DMS53 treated with DMSO at 0.1 percent for 48 hours (cell line): ENCODE results near the gene GPAT2.
"Not testable (repeated sequence)": the region's sequence is repeated elsewhere in the genome, so short reads cannot be mapped to it uniquely, and the experiment has no call there.

Source experiments
- DNase-seq: peaks from one replicate; lab custom pipeline; 2025; ENCODE audit not compliant: unreplicated experiment; lab: John Stamatoyannopoulos, UW

GPAT2 gene

DNA sequence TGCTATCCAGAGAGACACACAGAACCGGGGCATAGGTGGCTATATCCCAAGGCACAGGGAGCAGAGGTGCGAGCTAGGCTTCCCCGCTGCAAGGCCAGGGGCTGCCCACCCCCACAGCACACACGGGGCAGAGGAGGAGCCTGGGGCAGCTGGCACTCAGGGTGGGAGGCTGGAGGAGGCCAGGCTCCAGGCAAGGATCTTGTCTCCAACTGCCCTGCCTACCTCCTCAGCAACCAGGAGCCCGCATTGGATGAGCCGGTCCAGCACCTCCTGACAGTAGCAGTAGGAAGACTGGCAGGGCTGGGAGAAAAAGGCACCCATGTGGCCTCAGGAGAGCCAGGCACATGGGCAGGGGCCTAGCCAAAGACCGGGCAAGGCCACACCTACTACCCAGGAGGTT is 11.0 kb downstream of the GPAT2 start:
- not testable (repeated sequence) for DNase-seq

DNA sequence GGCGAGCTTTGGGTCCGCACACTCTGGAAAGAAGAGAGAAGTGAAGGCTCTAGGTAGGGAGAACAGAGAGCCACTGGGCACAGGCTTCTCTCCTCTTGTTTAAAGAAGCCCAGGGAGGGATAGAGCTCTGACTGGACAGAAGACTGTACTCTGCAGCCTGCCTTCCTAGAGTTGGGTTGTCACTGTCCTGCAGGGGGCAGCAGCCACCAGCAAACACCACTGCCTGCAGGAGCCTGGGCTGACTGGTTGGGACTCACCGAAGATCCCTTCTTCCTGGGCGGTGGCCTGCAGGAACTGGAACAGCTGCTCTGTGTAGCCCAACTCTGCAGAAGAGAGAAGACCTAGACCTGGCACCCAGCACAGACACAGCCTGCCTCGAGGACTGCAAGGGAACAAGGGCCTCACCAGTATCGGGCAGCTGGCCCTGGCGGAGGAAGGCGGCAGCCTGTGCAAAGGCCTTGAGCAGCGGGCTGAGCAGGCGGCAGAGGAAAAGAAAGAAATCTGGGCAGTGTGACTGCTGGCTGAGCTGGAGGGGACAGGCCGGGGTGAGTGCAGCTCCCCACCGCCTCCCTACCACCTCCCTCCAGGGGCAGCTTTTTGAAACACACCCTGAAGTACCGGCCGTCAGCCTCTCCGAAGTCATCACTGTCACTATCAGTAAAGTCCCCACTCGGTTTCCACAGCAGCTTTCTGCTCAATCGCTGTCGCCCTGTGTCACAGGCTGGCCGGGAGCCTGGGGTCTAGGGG is 11.8 kb downstream of the GPAT2 start:
- DNase-seq = not testable (repeated sequence)

DNA sequence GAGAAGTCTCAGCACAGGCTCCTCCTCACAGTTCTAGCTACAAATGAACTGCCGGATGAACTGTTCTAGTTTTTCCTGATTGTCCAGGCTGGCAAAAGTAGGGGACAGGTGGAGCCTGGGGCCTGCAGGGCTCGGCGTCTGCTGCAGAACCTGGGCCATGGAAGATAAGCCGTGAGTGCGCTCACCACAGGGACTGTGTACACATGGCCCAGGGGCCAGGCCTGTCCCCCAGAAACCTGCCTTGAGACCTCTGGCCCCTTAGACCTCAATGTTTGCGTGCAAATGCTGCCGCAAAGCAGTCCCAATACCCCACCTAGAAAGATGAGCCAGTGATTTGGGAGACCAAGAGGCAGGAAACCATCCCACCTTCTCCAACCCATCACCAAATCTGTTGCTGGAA is 12.6 kb downstream of the GPAT2 start:
- not testable (repeated sequence) for DNase-seq

DNA sequence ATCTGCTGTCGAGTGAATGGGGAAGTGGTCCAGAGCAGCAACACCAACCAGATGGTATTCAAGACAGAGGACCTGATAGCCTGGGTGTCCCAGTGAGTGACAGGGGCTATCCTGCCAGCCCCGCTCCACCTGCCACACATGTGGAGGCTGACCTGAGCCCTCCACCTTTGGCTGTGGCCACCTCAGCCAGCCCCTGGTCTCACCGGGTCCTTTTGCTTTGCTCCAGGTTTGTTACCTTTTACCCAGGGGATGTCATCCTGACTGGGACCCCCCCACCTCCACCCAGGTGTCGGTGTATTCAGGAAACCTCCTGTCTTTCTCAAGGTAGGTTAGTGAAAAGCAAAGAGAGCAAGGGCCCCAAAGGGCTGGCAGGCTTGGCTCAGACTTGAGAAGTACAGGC is 13.6 kb downstream of the GPAT2 start:
- DNase-seq = not testable (repeated sequence)

DNA sequence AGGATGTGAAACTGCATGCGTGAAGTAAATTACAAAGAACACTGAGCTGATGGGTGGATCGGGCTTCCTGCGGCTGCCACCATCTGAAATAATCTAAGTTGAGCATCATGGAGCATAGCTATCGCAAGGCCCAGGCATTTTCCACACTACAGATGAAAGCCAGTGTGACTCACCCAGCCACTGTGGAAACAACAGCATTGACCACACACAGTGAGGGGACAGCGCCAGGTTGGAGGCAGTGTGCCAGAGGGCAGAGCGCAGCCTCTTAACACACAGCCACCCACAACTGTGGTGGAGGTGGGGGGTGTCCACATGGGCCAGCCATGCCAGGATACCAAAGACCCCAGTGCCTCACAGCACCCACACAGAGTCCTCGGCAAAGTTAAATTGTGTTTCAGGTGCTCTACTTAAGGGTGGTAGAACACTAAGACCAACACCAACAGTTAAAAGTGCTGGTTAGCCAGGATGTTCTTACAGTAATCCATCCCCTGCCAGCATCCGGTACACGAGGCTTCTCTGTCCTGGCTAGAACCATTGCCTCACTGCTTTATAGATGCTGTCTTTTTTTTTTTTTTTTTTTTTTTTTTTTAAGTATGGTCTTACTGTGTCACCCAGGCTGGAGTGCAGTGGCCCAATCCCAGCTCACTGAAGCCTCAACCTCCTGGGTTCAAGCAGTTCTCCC is 14.7 kb downstream of the GPAT2 start:
- DNase-seq = not testable (repeated sequence)

DNA sequence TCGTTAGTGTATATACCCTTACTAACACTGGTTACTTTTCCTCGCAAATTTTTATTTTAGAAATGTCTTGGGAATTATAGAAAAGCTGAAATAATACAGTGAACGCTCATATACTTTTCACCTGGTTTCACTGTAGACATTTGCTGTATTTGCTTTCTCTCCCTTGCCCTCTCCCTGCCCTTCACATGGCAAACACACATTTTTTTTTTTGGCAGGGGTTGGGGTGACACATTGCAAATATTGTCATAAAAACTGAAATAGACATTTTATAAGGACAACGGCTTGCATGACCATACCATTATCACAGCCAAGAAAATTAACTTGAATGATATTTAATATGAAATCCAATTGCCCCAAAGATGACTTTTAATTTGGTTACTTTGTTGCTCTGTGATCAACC is 18.4 kb downstream of the GPAT2 start:
- not testable (repeated sequence) for DNase-seq

DNA sequence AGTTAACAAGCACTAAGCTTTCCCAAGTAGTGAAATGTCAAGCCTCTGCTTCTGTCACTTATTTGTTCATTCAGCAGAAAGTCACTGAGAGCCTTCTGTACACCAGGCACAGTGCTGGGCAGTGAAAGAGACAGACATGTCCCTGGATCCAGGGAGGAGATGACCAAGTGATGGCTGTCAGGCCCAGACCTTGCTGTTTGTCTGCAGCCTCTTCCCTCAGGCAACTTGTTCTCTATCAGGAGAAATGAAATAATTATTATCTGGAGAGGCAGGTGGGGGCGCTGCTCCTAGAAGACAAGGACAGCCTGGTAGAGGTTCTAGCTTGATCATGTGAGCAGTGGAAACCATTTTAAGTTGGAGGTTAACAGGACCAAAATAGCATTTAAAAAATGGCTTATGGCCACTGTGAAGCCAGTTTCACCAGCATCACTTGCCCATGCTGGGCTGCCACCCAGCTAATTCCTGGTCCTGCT is 21.9 kb downstream of the GPAT2 start:
- not testable (repeated sequence) for DNase-seq

DNA sequence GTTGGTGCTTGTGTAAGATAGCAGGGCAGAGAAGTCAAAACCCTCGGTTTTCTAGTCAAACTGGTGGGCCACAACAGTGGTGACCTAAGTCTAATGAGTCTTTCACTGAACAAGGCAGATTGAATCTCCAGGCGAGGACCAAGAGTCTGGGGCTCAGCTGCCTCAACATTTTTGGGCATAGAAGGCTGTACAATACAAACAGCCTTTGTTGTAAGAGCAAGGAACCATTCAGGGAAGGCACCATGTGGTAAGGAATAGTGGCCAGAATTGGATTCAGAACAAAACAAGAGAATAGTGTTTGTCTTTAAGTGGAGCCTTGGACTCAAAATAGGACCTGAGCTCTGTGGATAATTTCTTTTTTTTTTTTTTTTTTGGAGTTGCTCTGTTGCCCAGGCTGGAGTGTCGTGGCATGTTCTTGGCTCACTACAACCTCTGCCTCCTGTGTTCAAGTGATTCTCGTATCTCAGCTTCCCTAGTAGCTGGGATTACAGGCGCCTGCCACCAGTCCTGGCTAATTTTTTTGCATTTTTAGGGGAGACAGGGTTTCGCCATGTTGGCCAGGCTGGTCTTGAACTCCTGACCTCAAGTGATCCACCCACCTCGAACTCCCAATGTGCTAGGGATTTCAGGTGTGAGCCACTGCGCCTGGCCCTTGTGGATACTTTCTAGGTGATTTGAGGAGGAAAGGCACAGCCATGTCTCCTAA is 22.5 kb downstream of the GPAT2 start:
- DNase-seq = not testable (repeated sequence)

DNA sequence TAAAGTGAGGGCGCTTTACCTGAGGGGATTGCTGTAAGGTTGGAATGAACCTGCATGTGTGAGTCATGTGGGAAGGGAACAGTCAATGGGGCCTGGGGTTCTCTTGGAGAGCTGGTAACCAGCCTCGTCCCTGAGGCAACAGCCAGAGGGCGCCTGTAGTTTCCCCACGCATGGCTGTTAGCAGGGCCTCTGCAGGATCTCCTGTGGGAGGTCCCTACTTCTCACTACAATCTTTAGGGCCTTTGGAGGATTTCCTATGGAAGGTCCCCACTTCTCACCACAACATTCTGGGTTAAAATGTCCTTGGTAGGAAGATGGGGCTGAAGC is 23.6 kb downstream of the GPAT2 start:
- not testable (repeated sequence) for DNase-seq

DNA sequence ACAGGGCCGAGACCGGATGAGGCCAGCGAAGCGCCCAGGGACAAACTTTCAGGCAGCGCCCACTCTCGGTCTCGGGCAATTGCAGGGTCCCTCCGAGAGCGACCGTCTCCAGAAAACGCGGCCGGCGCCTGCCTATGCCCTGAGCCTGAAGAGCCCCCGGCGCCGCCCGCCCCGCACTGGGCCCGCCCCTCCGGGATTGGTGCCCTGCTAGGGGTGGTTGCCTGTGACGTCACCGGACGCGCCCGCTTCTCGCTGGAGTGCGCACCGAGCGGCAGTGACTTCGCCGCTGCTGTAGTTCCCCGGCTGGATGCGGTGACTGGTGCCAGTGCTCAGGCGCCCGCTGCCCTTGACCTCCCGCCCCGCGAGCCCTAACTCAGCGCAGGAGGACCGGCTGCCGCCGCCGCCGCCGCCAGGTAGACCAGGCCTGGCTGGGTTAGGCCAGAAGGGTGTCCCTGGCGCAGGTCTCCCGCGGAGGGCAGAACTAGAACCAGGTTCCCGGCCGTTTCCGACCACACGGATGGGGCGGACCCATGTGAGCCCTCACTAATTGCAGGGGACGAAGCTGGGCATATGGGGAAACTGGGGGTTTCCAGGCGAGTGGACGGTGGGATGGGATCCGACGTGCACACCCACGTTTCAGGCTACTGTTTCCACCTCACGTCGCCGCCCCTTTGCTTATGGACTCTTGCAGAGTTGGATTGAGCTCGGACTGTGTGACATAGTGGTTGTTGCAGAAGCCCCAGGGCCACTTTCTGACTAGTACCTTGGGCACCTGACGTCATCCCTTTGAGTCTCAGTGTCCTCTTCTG is 24.2 kb downstream of the GPAT2 start:
- not testable (repeated sequence) for DNase-seq

DNA sequence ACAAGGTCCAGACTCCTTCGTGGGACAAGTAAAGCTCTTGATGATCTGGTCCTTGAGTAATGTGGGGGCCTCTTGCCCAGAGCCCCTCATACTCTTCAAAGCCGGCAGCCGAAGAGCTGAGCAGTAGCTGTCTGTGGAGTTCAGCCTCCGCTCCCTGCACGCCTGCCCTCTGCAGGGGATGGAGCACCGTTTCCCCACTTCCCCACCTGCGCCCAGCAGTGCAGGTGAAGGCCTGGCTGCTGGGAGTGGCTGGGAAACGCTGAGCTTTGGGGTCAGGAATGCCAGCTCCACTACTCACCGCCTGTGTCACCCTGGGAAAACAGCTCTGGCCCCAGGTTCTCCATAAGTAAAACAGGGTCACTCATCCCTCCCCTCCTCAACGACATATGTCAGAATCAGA is 24.9 kb downstream of the GPAT2 start:
- DNase-seq = not testable (repeated sequence)

DNA sequence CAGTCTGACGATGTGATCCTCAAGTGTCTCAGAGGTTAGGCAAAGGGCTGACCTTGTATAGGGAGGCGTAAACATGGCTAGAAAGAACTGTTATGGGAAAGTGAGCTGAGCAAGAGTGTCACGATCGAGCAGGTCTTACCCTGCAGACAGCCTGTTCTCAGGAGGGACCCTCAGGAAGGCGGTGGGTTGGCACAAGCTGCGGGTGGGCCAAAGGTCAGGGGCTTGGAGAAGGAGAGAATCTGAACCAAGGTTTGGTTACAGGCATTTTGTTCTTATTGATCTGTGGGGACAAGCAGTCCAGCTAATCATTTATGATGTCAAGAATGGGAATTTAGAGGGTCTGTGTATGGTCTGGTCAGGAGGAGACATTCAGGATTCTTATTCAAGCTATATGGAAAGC is 26.7 kb downstream of the GPAT2 start:
- not testable (repeated sequence) for DNase-seq

DNA sequence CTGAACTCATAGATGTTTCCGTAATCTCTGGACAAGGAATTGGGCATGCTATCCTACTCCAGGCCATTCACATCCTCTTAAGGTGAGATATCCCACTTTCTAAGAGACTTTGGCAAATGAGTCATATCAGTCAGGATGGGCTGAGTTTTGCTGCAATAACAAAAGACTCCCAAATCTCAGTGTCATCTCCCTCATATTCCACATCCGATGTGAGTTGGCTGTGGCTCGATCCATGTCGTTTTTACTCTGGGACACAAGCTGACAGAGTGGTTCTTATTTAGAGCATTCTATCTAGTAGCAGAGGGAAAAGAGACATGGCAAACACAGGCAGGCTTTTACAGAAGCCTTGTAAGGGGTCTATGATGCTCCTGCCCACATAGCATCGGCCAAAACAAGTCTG is 28.5 kb downstream of the GPAT2 start:
- DNase-seq = not testable (repeated sequence)

DNA sequence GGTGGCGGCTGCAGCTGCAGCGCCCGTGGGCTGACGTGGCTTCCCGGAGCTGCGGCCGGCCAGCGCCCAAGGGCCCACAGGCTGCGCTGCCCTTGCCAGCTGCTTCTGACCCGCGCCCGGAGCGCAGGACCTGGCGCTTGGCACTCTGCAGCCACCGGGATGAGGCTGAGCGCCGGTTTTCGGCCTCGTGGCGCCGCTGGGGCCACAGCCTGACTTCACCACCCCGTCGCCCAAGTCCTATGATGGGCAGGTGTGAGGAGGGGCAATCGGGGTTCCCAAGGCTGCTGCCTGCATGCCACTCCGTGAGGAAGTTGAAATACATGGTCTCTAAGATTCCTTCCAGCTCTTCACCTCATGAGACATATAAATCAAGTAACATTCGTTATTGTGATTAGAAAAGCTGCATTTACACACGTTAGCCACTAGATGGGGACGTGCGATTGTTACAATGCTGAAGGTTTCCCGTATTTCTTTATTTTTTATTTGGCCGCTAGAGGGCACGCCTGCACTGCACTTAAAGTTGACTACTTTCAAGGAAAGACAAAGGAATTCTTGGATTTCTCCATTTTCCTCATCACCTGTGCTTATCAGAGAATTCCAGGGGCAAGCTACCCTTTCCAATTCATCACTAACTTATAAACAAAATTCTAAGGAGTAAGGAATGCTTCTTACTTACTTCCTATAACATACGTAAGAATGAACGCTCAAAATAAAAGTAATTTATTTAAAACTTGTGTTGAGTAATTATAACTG is 42.0 kb downstream of the GPAT2 start:
- not testable (repeated sequence) for DNase-seq

DNA sequence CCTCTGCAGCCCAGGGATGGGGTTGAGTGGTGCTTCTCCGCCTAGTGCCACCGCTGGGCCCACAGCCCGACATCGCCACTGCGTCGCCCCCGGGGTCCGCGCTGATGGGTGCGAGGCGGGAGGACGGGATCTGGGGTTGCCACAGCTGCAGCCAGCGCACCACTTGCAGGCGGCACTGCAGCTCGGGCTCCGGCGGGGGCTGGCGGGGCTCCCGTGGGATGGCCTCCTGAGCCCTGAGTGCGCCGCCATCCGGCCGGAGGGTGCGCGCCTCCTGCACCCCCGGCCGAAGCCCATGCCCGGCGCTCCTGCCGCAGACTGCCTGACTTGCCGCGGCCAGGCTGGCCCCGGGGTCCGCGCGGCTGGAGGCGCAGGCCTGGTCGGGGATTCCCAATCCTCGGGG is 42.6 kb downstream of the GPAT2 start:
- DNase-seq = not testable (repeated sequence)

DNA sequence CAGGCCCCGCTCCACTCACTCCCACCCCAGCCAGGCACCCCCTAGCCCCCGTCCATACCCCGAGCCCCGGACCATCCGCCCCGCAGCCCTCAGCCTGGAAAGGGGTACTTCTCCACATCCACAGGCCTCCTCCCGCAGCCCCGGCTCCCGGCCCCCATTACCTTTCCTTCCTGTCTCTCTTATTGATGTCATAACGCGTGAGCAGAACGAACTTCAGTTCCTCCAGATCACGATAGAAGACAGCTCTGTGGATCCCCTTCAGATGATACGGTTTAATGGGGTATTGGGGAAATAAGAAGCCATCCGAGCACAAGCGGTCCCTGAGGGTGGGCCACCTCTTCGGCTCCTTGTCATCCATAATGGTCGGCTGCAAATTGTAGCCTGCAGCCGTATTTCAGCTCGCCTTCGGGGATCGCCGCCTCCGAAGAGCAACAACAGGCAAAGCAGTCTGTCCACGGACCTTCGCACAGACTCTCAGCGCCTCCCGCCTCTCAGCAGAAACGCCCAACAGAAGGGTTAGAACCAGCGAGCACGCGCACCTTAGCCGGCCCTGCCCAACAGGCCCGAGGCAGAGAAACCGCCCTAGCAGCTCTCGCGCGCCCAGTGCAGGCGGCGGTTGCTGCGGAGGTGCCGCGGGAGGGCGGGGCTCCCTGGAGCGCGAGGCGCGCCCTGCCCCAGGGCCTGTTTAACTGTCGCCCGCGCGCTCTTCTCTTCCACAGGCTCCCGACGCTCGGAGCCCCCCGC is 43.2 kb downstream of the GPAT2 start, which contains the start of gene ANKRD36C:
ANKRD36C (minus strand) TSS at position 474 of the 744 bp plus-strand sequence; CDS start at position 358, 116 bp downstream.
- DNase-seq = not testable (repeated sequence)

DNA sequence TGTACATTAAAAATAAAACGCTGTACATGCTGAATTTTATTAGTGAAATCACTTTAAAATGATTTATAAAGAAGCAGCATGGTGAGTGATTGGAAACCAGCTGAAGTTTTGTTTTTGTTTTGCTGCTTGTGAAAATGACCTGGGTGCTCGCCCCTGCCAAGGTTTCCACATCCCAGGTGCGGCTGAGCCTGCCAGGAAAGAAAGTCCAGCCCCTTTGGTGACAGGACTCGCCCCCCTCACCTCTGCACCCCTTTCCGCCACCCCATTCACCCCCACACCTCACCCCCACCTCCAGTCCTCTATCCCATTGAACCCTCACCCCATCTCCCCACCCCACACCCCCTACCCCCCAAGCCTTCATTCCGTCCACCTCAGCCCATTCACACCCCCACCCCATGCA is 43.8 kb downstream of the GPAT2 start:
- not testable (repeated sequence) for DNase-seq
